GM23338 (cell line): Measurements from ENCODE around the gene APOLD1.

Experiments used
- CTCF ChIP-seq, 2 experiments: fragments of 200-600 bp in 1 of 2; sonication (generic) in 1 of 2; conservative IDR thresholded peaks; 2 replicates each; pipeline versions ENCODE4 v1.5.1 to v1.6.1; 2016 to 2017; ENCODE audit warnings: antibody characterized with exemption in 2 of 2, low read depth in 2 of 2, mild to moderate bottlenecking in 2 of 2, moderate library complexity in 1 of 2
- REST ChIP-seq: IDR thresholded peaks from one replicate; pipeline ENCODE4 v1.6.1; 2018; ENCODE audit warnings: antibody characterized with exemption; ENCODE audit not compliant: unreplicated experiment

- TF ChIP-seq REST (no peak), CTCF (conservative IDR thresholded peaks at IDR 0.05; ENCODE audit: low read depth in 2 of 2) (peak; percentile 51 to 69)
Observed at GRCh38 chr12:12736759-12737676, 48.4 kb upstream of the APOLD1 start.
